PFSK-1 (cell line): ENCODE measurements around the gene NECAB2.

Experiments
- FOXP2 ChIP-seq: optimal IDR thresholded peaks from 2 replicates; pipeline ENCODE3; 2011; ENCODE audit warnings: borderline replicate concordance, control low read depth, inconsistent platforms; ENCODE audit not compliant: insufficient read depth; ENCODE audit errors: extremely low read length, extremely low read depth
- POLR2AphosphoS5 ChIP-seq: IDR thresholded peaks from 2 replicates; pipeline ENCODE4 v1.6.1; 2012; ENCODE audit warnings: low read depth, mild to moderate bottlenecking, control low read depth, low read length, moderate library complexity
- SIN3A ChIP-seq: IDR thresholded peaks from 2 replicates; pipeline ENCODE4 v1.6.1; 2012; ENCODE audit warnings: mild to moderate bottlenecking, low read length, moderate library complexity, borderline replicate concordance; ENCODE audit not compliant: insufficient read depth
- TAF1 ChIP-seq: IDR thresholded peaks from 2 replicates; pipeline ENCODE4 v1.6.1; 2012; ENCODE audit warnings: low read length, control low read depth, borderline replicate concordance; ENCODE audit not compliant: insufficient read depth
- TF ChIP-seq, protein P1 (sequence below), 2 experiments: IDR thresholded peaks; 2 replicates each; pipeline versions ENCODE4 v1.6.1 to v1.8.0; 2011 to 2012; ENCODE audit warnings: low read depth in 2 of 2, low read length in 2 of 2, control low read depth in 1 of 2, inconsistent platforms in 1 of 2, mild to moderate bottlenecking in 1 of 2, moderate library complexity in 1 of 2; ENCODE audit not compliant: insufficient read depth in 1 of 2

Gene NECAB2

DNA sequence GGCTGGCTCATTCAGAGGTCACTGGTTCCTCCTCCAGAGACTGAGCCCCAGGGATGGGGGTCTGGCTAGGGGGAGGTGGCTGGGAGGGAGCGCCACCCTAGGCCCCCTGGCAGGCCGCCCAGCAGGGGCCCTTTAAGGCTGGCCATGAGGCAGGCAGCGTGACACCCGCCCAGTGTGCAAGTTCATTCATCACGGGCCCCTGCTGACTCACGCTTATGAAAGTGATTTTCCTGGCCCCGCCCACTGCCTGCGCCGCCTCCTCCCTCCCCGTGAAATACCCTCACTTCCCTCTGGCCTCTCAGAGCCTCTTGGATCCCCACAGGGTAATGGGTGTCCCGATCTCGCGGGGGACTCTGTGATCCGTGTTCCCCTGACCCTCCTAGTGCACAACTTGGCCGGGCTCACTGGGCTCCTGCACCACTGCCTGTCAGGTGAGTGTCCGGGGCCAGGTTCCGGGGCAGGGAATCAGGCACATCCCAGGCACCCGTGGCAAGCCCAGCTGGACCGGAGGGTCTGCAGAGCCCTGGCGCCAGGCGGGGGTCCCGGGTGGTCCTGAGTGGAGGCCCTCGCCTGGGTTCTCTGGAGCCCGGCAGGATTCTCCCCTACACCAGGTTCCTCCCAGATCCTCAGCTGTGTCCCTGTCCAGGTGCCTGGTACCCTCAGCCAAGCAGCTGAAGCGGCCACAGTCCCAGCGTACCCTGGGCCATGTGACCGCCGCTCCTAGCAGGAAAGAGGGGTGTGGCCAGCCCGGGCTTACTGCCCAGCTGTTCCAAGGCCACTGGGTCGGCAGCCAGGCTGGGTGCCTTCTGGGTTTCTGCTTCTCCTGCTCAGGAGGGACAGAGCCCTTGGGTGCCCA lies 14.9 kb upstream of the NECAB2 start, which contains the start of gene OSGIN1:
TSS of gene OSGIN1 (plus strand) at position 301 of the 856 bp plus-strand sequence. CDS start 4,432 bp downstream, outside the sequence.
- TF ChIP-seq POLR2AphosphoS5, result peak; percentile 96
- peak; percentile 92; the same call in 1 of the 2 replicates for TF ChIP-seq SIN3A
- peak; percentile 14 for TF ChIP-seq FOXP2
- TF ChIP-seq, protein P1, sequence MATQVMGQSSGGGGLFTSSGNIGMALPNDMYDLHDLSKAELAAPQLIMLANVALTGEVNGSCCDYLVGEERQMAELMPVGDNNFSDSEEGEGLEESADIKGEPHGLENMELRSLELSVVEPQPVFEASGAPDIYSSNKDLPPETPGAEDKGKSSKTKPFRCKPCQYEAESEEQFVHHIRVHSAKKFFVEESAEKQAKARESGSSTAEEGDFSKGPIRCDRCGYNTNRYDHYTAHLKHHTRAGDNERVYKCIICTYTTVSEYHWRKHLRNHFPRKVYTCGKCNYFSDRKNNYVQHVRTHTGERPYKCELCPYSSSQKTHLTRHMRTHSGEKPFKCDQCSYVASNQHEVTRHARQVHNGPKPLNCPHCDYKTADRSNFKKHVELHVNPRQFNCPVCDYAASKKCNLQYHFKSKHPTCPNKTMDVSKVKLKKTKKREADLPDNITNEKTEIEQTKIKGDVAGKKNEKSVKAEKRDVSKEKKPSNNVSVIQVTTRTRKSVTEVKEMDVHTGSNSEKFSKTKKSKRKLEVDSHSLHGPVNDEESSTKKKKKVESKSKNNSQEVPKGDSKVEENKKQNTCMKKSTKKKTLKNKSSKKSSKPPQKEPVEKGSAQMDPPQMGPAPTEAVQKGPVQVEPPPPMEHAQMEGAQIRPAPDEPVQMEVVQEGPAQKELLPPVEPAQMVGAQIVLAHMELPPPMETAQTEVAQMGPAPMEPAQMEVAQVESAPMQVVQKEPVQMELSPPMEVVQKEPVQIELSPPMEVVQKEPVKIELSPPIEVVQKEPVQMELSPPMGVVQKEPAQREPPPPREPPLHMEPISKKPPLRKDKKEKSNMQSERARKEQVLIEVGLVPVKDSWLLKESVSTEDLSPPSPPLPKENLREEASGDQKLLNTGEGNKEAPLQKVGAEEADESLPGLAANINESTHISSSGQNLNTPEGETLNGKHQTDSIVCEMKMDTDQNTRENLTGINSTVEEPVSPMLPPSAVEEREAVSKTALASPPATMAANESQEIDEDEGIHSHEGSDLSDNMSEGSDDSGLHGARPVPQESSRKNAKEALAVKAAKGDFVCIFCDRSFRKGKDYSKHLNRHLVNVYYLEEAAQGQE (IDR thresholded peaks at IDR 0.05; ENCODE audit: insufficient read depth in 1 of 2, low read depth in 2 of 2, low read length in 2 of 2), result no peak

DNA sequence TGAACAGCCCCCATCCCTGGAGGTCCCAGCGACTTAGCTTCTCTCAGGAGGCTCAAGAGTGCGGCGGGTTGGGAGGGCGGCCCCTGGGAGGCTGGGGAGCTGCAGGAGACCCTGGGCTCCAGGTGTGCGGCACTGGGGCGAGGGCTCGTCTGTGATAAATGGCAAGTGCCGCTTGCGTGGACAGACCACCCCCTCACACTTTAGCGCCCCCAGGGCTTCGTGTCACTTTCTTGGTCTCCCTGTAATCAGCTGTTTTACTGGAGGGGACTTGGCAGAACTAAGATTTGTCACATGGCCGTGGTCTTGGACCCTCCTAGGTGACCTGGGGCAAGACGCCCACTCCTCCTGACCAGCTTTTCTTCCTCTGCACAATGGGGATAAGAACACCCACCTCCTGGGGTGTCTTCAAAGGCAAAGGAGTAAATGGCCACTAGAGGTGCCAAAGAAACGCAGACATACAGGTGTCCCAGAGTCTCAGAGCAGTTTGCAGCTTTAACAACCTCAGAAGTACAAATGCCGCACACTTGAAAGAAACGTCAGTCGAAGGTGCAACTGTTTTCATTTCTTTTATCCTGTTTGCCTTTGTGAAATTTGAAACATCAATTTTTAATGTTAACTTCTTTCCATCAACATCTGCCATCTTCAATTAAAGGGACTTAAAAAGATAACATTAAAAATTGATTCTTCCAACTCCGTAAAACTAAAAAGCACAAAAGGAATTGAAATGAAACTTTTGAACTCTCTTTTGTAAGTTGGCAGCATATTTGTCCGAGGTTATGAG lies 14.1 kb upstream of the NECAB2 start:
- no peak; the same call in 1 of the 2 replicates for TF ChIP-seq POLR2AphosphoS5
- TF ChIP-seq TAF1, result no peak; the same call in 1 of the 2 replicates
- TF ChIP-seq FOXP2, result no peak
- TF ChIP-seq SIN3A, result no peak
- TF ChIP-seq, protein P1 (IDR thresholded peaks at IDR 0.05; ENCODE audit: insufficient read depth in 1 of 2, low read depth in 2 of 2, low read length in 2 of 2), result no peak

DNA sequence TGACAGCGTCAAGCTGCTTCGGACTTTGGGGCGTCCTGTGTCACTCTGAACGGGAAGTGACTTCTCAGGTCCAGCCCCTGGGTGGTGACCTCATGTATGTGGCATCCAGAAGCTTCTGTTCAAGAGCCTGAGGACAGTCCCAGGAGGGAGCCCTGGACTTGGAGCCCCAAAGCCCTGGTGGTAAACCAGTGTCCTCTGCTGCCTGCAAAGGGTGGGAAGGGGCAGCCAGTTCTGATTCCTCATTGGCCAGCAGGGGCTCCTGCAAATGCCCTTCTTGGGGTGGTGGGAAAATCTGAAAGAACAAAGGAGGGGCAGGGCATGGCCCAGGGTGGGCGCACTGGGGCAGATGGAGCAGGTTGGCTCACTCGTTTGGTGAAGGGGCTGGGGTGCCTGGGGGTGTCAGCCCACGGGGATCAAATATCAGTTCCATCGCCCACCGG lies 13.4 kb upstream of the NECAB2 start:
- no peak for TF ChIP-seq FOXP2
- TF ChIP-seq, protein P1 (IDR thresholded peaks at IDR 0.05; ENCODE audit: insufficient read depth in 1 of 2, low read depth in 2 of 2, low read length in 2 of 2), result no peak
- no peak for TF ChIP-seq TAF1
- TF ChIP-seq POLR2AphosphoS5, result no peak
- no peak for TF ChIP-seq SIN3A

DNA sequence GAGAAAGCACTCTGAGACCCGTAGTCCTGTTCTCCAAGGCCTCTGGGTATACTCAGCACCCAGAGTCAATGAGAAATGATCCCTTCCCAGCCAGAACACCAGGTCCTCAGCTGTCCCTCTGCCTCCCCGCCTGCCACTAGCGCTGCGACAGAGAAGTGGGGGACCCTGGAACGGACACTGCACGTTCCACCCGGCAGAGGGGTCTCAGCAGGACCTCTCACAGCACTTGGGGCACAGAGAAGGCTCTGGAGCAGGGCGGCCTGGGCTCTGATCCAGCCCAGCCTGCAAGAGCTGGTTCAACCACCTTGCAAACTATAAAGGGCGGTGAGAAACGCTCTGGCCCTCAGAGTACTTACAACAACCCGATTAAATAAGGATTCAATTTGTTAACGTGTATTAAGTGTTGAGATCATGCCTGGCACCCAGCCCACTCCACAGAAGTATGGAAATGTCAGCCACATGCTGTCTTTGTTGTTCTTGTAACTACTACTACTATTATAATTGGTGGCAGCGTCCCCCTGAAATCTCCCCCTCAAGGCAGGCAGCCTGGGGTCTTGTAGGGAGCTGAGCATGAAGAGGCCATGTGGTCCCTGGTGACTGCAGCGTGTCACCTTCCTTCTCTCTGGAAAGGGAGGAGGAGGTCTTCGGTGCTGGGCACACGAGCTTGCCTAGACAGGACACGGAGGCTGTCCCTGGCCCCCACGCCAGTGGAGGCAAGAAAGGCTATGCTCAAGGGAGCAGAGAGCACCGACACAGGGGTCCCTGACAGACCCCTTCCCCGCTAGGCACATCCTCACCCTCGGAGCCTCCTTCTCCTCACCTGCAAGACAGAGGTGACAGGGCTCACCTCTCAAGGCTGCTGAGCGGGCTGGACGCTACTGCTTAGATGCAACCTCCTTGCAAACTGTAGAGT lies 12.6 kb upstream of the NECAB2 start:
- TF ChIP-seq TAF1 (no peak), SIN3A (no peak), FOXP2 (no peak)
